IPS DF 6.9 (cell line): ENCODE data around the gene BRAF.
A peak's percentile ranks its signal among the peaks of the same experiment; 100 is the strongest.
"Not testable (repeated sequence)": the region's sequence is repeated elsewhere in the genome, so short reads cannot be mapped to it uniquely, and the experiment has no call there.

Experiments used
- DNase-seq: peaks from one replicate; pipeline ENCODE4 v3.0.0-alpha.2; 2013; ENCODE audit warnings: low read depth, low spot score
- H3K27ac ChIP-seq: one replicate; pipeline ENCODE4 v1.5.1; 2013; ENCODE audit warnings: low read length, control low read depth
- H3K27me3 ChIP-seq: 2 replicates; pipeline ENCODE4 v1.6.1; 2013; ENCODE audit warnings: mild to moderate bottlenecking, low read length; ENCODE audit not compliant: control insufficient read depth, insufficient read depth
- H3K36me3 ChIP-seq: 2 replicates; pipeline ENCODE4 v1.6.1; 2013; ENCODE audit warnings: low read length; ENCODE audit not compliant: control insufficient read depth, insufficient read depth
- H3K4me1 ChIP-seq: 2 replicates; pipeline ENCODE4 v1.6.1; 2013; ENCODE audit warnings: low read length; ENCODE audit not compliant: control insufficient read depth, insufficient read depth
- H3K4me3 ChIP-seq: 2 replicates; pipeline ENCODE4 v1.5.1; 2013; ENCODE audit warnings: mild to moderate bottlenecking, low read length
- H3K9me3 ChIP-seq: 2 replicates; pipeline ENCODE4 v1.6.1; 2013; ENCODE audit warnings: low read length, inconsistent platforms; ENCODE audit not compliant: control insufficient read depth, insufficient read depth
- WGBS: extraction: QIAGEN DNeasy Blood & Tissue Kit; methylation state at CpG from one replicate; pipeline ENCODE4 v1.1.7; 2013; ENCODE audit warnings: mixed read lengths, missing lambda C conversion rate; ENCODE audit not compliant: insufficient read length, insufficient coverage; 5-methylcytosine and 5-hydroxymethylcytosine counted together

The BRAF gene

DNA sequence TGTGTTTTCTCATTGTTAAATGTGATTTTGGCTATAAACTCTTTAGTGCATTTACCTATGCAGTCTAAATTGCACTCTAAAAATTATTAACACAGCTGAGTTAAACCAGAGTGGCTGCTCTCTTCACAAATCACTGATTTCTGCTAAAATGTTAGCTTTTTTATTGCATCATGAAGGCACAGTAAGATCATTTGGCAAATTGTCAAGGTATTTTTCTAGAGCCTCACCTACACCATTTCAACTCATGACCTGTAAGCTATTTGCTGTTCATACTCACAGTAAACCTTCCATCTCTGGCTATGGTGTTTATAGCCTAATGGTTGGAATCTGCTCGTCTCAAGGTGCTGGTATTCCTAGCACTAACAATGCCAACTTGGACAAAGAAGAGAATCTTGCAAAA lies 202.5 kb downstream of the BRAF start:
- no CpG with 5 or more reads among the region's 1 CpG for WGBS
- H3K27me3 ChIP-seq, result no peaks in the 10 kb centered on the region
- no peak for DNase-seq
- no peaks in the 10 kb centered on the region for H3K9me3 ChIP-seq
- H3K27ac ChIP-seq, result no peak overlapping the region
- H3K4me1 ChIP-seq, result no peaks in the 10 kb centered on the region
- H3K36me3 ChIP-seq, result no peaks in the 10 kb centered on the region
- no peak overlapping the region for H3K4me3 ChIP-seq

DNA sequence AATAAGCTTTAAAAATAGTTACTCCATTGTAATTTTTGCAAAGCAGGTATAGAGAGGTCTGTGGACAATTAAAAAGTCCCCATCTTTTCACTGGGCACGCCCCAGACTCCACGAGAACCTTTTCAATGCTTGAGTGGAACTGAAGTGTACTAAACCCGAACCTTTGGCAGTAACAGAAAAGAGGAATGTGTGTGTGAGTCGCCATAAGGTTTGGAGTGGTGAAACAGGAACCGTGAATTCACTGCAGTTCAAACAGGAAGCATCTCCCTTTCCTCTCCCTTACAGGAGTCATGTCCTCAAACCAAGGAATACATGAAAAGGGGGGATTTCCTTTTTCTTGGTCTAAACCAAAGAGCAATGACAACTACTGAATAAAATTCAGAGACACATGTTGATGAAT lies 205.0 kb downstream of the BRAF start:
- WGBS, result no CpG with 5 or more reads among the region's 5 CpGs
- no peak for DNase-seq
- no peaks in the 10 kb centered on the region for H3K9me3 ChIP-seq
- no peaks in the 10 kb centered on the region for H3K36me3 ChIP-seq
- no peak overlapping the region for H3K27ac ChIP-seq
- H3K4me1 ChIP-seq, result no peaks in the 10 kb centered on the region
- no peaks in the 10 kb centered on the region for H3K27me3 ChIP-seq
- no peak overlapping the region for H3K4me3 ChIP-seq

DNA sequence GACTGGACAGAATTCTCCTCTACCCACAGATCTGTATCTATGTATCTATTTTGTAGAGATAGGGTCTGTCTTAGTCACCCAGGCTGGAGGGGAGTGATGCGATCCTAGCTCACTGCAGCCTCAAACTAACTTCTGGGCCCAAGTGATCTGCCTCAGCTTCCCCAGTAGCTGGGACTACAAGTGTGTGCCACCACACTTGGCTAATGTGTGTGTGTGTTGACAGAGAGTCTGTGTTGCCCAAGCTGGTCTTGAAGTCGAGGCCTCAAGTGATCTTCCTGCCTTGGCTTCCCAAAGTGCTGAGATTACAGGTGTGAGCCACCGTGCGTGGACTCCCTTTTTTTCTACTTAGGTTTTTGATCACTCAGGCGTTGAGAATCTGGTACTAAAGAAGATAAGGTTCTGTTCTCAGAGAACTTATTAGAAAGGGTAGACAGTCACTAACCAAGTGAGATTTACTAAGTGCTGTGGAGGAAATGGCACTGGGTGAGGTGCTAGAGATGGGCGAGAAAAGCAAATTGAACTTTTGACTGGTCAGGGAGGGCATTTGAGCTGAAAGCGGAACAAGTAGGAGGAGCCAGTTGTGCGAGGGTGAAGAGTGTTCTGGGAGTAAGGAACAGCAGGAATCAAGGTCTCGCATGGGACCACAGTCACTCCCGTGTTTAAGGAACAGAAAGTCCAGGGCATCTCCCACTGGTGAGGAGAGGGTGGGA lies 210.2 kb downstream of the BRAF start:
- no peak overlapping the region for H3K4me3 ChIP-seq
- H3K27ac ChIP-seq, result no peak overlapping the region
- no peaks in the 10 kb centered on the region for H3K4me1 ChIP-seq
- no CpG with 5 or more reads among the region's 10 CpGs for WGBS
- no peaks in the 10 kb centered on the region for H3K27me3 ChIP-seq
- H3K9me3 ChIP-seq, result no peaks in the 10 kb centered on the region
- no peak for DNase-seq
- H3K36me3 ChIP-seq, result no peaks in the 10 kb centered on the region

DNA sequence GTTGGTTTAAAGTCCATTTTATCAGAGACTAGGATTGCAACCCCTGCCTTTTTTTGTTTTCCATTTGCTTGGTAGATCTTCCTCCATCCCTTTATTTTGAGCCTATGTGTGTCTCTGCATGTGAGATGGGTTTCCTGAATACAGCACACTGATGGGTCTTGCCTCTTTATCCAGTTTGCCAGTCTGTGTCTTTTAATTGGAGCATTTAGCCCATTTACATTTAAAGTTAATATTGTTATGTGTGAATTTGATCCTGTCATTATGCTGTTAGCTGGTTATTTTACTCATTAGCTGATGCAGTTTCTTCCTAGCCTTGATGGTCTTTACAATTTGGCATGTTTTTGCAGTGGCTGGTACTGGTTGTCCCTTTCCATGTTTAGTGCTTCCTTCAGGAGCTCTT lies 212.3 kb downstream of the BRAF start:
- H3K9me3 ChIP-seq, H3K4me1 ChIP-seq, H3K27me3 ChIP-seq, H3K4me3 ChIP-seq, DNase-seq, H3K27ac ChIP-seq, H3K36me3 ChIP-seq: not testable (repeated sequence)

DNA sequence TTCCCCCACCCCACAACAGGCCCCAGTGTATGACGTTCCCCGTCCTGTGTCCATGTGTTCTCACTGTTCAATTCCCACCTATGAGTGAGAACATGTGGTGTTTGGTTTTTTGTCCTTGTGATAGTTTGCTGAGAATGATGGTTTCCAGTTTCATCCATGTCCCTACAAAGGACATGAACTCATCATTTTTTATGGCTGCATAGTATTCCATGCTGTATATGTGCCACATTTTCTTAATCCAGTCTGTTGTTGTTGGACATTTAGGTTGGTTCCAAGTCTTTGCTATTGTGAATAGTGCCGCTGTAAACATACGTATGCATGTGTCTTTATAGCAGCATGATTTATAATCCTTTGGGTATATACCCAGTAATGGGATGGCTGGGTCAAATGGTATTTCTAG lies 216.0 kb downstream of the BRAF start:
- WGBS, result no CpG with 5 or more reads among the region's 4 CpGs
- H3K9me3 ChIP-seq, H3K27me3 ChIP-seq, H3K4me1 ChIP-seq, H3K27ac ChIP-seq, DNase-seq, H3K4me3 ChIP-seq, H3K36me3 ChIP-seq: not testable (repeated sequence)

DNA sequence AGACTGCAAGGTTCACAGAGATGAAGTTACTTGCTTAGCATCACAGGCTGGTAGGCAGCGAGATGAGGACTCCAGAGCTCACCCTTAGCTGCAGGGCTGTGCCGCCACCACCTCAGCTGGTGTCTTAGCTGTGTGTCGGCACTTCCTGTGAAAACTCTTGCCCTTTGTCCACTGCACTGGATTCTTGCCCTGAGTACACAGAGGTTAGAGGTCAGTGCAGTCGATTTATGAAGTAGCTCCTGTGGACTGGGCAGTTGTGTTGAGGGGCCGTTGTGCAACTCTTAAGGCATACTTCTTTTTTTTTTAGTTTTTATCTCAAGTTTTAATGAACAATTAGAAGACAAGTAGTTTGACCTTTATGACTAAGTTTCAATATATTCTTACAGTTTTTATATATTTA lies 217.6 kb downstream of the BRAF start:
- H3K27ac ChIP-seq, result no peak overlapping the region
- DNase-seq, result no peak
- WGBS, result no CpG with 5 or more reads among the region's 5 CpGs
- no peak overlapping the region for H3K4me3 ChIP-seq
- no peaks in the 10 kb centered on the region for H3K27me3 ChIP-seq
- no peaks in the 10 kb centered on the region; the same call in 1 of the 2 replicates for H3K4me1 ChIP-seq
- H3K9me3 ChIP-seq, result no peaks in the 10 kb centered on the region
- H3K36me3 ChIP-seq, result peaks cover 2% of the 10 kb centered on the region; the same call in 1 of the 2 replicates

DNA sequence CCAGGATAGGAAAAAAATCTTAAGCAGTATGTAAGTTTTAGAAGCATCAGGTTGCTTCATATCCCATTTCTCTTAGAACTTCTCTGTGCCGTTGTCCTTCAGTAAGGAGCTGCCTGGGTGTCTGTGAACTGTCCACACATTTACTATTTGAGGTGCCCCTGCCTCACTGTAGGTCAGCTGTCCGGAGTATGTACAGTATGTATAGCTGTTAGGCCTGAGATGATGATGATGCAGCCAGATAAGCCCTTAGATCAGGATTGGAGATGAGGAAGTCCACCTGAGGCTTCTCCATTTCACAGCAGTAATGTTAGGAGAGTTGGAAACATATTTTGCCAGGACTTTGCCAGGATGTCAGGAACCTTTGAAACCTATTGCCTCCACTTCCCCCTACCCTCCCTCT lies 220.5 kb downstream of the BRAF start:
- no peak for DNase-seq
- no CpG with 5 or more reads among the region's 2 CpGs for WGBS
- H3K27ac ChIP-seq, result no peak overlapping the region

DNA sequence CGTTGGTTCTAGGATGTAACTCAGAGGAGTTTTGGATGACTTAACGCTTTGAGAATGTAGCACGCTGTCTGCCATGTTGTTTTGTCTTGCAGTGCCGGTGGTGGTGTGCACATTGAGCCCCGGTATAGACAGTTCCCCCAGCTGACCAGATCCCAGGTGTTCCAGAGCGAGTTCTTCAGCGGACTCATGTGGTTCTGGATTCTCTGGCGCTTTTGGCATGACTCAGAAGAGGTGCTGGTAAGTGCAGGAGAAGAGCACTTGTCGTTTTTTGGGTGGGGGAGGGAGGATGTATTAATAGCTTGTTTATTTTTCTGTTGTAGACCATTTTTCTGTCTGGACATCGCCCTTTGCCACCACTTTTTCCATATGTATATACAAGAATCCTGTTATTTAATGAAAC lies 222.0 kb downstream of the BRAF start:
- H3K4me1 ChIP-seq, result no peaks in the 10 kb centered on the region; the same call in 1 of the 2 replicates
- no peak overlapping the region for H3K4me3 ChIP-seq
- WGBS, result no CpG with 5 or more reads among the region's 10 CpGs
- no peak overlapping the region for H3K27ac ChIP-seq
- no peaks in the 10 kb centered on the region for H3K27me3 ChIP-seq
- no peaks in the 10 kb centered on the region for H3K9me3 ChIP-seq
- peaks cover 2% of the 10 kb centered on the region; the same call in 1 of the 2 replicates for H3K36me3 ChIP-seq
- no peak for DNase-seq

More for the DNA sequence above, 220.5 kb downstream of the BRAF start:
- Histone ChIP-seq H3K9me3 (no peaks in the 10 kb centered on the region), H3K27me3 (no peaks in the 10 kb centered on the region), H3K36me3 (peaks cover 2% of the 10 kb centered on the region; the same call in 1 of the 2 replicates), H3K4me3 (no peak overlapping the region), H3K4me1 (no peaks in the 10 kb centered on the region; the same call in 1 of the 2 replicates)

DNA sequence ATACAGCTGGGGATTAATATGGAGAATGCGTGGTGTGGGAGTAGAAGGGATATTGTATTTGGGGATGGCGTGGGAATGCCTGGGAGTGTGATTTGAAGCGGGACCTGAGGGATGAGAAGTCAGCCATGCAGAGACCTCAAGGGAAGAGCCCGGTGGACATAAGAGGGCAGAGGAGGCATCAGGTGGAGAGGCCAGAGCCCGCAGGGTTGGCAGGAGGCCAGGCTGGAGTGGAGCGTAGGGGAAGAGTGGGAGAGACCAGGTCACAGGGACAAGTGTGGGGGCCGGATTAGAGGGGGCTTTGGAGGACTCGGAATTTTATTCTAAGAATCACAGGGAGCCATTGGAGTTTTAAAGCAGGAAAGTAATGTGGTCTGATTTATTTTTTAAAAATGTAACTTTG lies 226.3 kb downstream of the BRAF start:
- H3K9me3 ChIP-seq, result no peaks in the 10 kb centered on the region
- no peaks in the 10 kb centered on the region for H3K36me3 ChIP-seq
- WGBS, result 100% methylated on average over 3 of the region's 8 CpGs
- no peak for DNase-seq
- H3K27me3 ChIP-seq, result no peaks in the 10 kb centered on the region
- peaks cover 2% of the 10 kb centered on the region; the same call in 1 of the 2 replicates for H3K4me1 ChIP-seq
- H3K4me3 ChIP-seq, result no peak overlapping the region
- no peak overlapping the region for H3K27ac ChIP-seq

DNA sequence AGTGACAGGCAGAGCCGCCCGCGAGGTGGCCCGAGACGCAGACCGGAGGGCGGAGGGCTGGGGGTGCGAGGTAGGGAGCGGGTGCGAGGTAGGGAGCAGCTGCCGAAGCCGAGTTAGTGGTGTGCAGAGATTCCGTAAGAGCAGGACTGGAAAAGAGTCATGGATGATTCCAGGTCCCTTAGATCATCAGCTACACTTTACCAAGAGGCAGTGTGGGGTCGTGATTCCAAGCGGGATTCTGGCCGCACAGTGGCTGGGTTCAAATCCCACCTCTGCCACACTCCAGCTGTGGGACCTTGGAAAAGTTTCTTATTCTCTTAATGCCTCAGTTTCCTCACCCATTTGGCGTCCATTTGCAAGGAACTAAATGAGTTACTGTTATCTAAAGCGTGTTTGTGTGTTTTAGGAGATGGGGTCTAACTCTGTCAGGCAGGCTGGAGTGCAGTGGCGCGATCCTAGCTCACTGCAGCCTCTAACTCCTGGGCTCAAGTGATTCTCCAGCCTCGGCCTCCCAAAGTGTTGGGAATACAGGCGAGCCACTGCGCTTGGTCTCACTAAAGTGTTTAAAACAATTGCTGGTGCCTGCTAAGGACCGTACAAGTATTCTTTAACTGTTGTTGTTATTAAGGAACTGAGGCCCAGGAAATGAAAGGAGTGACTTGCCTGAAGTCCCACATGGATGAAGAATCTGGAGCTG lies 227.1 kb downstream of the BRAF start:
- no peaks in the 10 kb centered on the region for H3K36me3 ChIP-seq
- H3K4me3 ChIP-seq, result peak overlapping the region; percentile 54
- no peaks in the 10 kb centered on the region for H3K27me3 ChIP-seq
- H3K9me3 ChIP-seq, result no peaks in the 10 kb centered on the region
- peaks cover 2% of the 10 kb centered on the region; the same call in 1 of the 2 replicates for H3K4me1 ChIP-seq
- no CpG with 5 or more reads among the region's 24 CpGs for WGBS
- H3K27ac ChIP-seq, result no peak overlapping the region
- DNase-seq, result no peak
